ENCODE data around the gene ERBB2.

The ERBB2 gene

DNA sequence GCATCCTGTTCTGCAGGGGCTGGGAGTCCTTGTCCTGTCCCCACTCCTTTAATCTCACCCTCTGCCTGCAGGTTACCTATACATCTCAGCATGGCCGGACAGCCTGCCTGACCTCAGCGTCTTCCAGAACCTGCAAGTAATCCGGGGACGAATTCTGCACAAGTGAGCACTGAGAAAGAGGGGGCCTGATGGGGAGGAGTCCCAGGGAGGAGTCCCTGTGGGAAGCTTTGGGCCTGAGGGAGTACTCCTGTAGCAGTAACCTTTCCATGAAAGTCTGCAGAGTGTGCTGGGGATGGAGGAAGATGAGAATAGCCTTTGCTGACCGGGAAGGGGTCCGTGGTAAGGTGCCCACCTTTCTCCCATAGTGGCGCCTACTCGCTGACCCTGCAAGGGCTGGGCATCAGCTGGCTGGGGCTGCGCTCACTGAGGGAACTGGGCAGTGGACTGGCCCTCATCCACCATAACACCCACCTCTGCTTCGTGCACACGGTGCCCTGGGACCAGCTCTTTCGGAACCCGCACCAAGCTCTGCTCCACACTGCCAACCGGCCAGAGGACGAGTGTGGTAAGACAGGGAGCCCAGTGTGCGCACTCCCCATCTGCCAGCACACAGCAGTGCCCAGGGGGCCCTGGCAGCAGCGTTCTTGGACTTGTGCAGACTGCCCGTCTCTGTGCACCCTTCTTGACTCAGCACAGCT is 15.7 kb downstream of the ERBB2 start:
- H3K4me3 ChIP-seq (IDR thresholded peaks at IDR 0.05; ENCODE audit: insufficient read depth, low read depth, low read length) = no peak overlapping the region
- TF ChIP-seq, protein P1, sequence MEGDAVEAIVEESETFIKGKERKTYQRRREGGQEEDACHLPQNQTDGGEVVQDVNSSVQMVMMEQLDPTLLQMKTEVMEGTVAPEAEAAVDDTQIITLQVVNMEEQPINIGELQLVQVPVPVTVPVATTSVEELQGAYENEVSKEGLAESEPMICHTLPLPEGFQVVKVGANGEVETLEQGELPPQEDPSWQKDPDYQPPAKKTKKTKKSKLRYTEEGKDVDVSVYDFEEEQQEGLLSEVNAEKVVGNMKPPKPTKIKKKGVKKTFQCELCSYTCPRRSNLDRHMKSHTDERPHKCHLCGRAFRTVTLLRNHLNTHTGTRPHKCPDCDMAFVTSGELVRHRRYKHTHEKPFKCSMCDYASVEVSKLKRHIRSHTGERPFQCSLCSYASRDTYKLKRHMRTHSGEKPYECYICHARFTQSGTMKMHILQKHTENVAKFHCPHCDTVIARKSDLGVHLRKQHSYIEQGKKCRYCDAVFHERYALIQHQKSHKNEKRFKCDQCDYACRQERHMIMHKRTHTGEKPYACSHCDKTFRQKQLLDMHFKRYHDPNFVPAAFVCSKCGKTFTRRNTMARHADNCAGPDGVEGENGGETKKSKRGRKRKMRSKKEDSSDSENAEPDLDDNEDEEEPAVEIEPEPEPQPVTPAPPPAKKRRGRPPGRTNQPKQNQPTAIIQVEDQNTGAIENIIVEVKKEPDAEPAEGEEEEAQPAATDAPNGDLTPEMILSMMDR (conservative IDR thresholded peaks at IDR 0.05; ENCODE audit: low read depth, low read length) = no peak
- H3K36me3 ChIP-seq (ENCODE audit: insufficient read depth) = no peaks in the 10 kb centered on the region
- H3K4me1 ChIP-seq (ENCODE audit: low read depth, poor library complexity, severe bottlenecking) = no peaks in the 10 kb centered on the region
- H3K9ac ChIP-seq = no peak overlapping the region
- H4K20me1 ChIP-seq (ENCODE audit: insufficient read depth) = no peaks in the 10 kb centered on the region
- no peak overlapping the region for H3K4me2 ChIP-seq
- H3K27me3 ChIP-seq (ENCODE audit: insufficient read depth, low read depth) = no peaks in the 10 kb centered on the region
- no peak overlapping the region for H2AFZ ChIP-seq (ENCODE audit: low read depth)
- no peaks in the 10 kb centered on the region for H3K79me2 ChIP-seq (ENCODE audit: insufficient read depth, low read depth)
- no peak overlapping the region for H3K27ac ChIP-seq

DNA sequence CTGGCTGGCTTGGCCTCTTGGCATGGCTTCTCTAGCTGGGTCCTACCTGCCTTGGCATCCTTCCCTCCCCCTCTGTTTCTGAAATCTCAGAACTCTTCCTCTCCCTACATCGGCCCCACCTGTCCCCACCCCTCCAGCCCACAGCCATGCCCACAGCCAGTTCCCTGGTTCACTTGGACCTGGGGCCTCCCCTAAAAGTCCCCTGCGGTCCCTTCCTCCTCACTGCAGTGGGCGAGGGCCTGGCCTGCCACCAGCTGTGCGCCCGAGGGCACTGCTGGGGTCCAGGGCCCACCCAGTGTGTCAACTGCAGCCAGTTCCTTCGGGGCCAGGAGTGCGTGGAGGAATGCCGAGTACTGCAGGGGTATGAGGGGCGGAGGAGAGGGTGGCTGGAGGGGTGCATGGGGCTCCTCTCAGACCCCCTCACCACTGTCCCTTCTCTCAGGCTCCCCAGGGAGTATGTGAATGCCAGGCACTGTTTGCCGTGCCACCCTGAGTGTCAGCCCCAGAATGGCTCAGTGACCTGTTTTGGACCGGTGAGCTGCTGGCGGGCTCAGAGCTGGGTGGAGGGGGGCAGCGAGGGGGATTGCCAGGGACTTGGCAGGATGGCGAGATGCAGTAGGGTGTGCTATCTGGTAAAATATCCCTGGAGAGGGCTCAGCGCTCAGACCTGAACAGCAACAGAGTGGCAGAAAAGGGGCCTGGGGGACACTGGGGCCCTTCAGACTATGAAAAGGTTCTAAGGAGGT is 16.4 kb downstream of the ERBB2 start:
- TF ChIP-seq, protein P1 (conservative IDR thresholded peaks at IDR 0.05; ENCODE audit: low read depth, low read length) = no peak

DNA sequence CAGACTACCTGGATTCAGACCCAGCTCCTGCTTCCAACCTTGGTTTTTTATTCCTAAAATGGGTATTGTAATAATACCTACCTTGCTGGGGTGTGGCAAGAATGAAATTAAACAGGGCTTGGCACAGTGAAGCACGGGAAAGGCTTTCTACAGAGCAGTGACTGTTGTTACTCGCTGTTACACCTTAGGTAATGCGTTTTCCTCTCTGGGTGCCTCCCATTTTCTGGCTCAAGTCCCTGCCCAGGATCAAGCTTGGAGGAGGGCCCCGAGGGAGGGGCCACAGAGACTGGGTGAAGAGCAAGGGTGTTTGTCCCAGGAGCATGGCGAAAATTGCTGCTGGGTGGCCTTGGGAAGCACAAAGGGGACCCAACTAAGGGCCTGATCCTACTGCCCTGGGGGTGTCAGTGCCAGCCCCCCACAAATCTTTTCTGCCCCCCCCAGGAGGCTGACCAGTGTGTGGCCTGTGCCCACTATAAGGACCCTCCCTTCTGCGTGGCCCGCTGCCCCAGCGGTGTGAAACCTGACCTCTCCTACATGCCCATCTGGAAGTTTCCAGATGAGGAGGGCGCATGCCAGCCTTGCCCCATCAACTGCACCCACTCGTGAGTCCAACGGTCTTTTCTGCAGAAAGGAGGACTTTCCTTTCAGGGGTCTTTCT is 17.1 kb downstream of the ERBB2 start:
- H3K27ac ChIP-seq = no peak overlapping the region
- TF ChIP-seq, protein P1 (conservative IDR thresholded peaks at IDR 0.05; ENCODE audit: low read depth, low read length) = no peak
- no peaks in the 10 kb centered on the region for H3K36me3 ChIP-seq (ENCODE audit: insufficient read depth)
- H2AFZ ChIP-seq (ENCODE audit: low read depth) = no peak overlapping the region
- H3K9ac ChIP-seq = no peak overlapping the region
- no peaks in the 10 kb centered on the region for H4K20me1 ChIP-seq (ENCODE audit: insufficient read depth)
- no peak overlapping the region for H3K4me3 ChIP-seq (IDR thresholded peaks at IDR 0.05; ENCODE audit: insufficient read depth, low read depth, low read length)
- no peaks in the 10 kb centered on the region for H3K4me1 ChIP-seq (ENCODE audit: low read depth, poor library complexity, severe bottlenecking)
- H3K79me2 ChIP-seq (ENCODE audit: insufficient read depth, low read depth) = no peaks in the 10 kb centered on the region
- no peak overlapping the region for H3K4me2 ChIP-seq
- no peaks in the 10 kb centered on the region for H3K27me3 ChIP-seq (ENCODE audit: insufficient read depth, low read depth)

More for the DNA sequence above, 16.4 kb downstream of the ERBB2 start:
- Histone ChIP-seq H3K4me2 (no peak overlapping the region), H3K36me3 (ENCODE audit: insufficient read depth) (no peaks in the 10 kb centered on the region), H2AFZ (ENCODE audit: low read depth) (no peak overlapping the region), H3K27ac (no peak overlapping the region), H4K20me1 (ENCODE audit: insufficient read depth) (no peaks in the 10 kb centered on the region), H3K4me1 (ENCODE audit: low read depth, poor library complexity, severe bottlenecking) (no peaks in the 10 kb centered on the region), H3K9ac (no peak overlapping the region), H3K27me3 (ENCODE audit: insufficient read depth, low read depth) (no peaks in the 10 kb centered on the region), H3K79me2 (ENCODE audit: insufficient read depth, low read depth) (no peaks in the 10 kb centered on the region), H3K4me3 (IDR thresholded peaks at IDR 0.05; ENCODE audit: insufficient read depth, low read depth, low read length) (no peak overlapping the region)

DNA sequence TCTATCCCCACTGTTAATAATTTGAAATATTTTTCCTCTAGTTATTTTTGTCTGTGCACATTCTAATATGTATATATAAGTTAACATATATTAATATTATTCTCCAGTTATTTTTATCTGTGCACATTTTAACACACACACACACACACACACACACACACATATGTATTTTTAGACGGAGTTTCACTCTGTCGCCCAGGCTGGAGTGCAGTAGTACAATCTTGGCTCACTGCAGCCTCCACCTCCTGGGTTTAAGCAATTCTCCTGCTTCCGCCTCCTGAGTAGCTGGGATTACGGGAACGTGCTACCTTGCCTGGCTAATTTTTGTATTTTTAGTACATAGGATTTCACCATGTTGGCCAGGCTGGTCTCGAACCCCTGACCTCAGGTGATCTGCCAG is 17.8 kb downstream of the ERBB2 start:
- H4K20me1 ChIP-seq (ENCODE audit: insufficient read depth) = no peaks in the 10 kb centered on the region
- no peak overlapping the region for H3K4me2 ChIP-seq
- H3K79me2 ChIP-seq (ENCODE audit: insufficient read depth, low read depth) = no peaks in the 10 kb centered on the region
- no peaks in the 10 kb centered on the region for H3K27me3 ChIP-seq (ENCODE audit: insufficient read depth, low read depth)
- H3K36me3 ChIP-seq (ENCODE audit: insufficient read depth) = no peaks in the 10 kb centered on the region
- H3K4me1 ChIP-seq (ENCODE audit: low read depth, poor library complexity, severe bottlenecking) = no peaks in the 10 kb centered on the region
- no peak overlapping the region for H3K9ac ChIP-seq
- no peak overlapping the region for H3K27ac ChIP-seq
- no peak overlapping the region for H3K4me3 ChIP-seq (IDR thresholded peaks at IDR 0.05; ENCODE audit: insufficient read depth, low read depth, low read length)
- TF ChIP-seq, protein P1 (conservative IDR thresholded peaks at IDR 0.05; ENCODE audit: low read depth, low read length) = no peak
- H2AFZ ChIP-seq (ENCODE audit: low read depth) = no peak overlapping the region
